ENCODE results near the gene KIF2C. TPM values are rescaled to one million over a fixed set of nuclear protein-coding genes. Genes with fewer than 3 reads are reported as not detected.

The KIF2C gene
- total and polyA plus RNA-seq, 2 donors (not counting 1 experiment from before 2014, with no cell fraction given), result 9.2 to 9.9 TPM

- H3K4me2 ChIP-seq (ENCODE audit: extremely low read depth, insufficient read depth, low read length), result peak overlapping the region; percentile 84
- H3K9ac ChIP-seq (ENCODE audit: insufficient read depth, low read length), result peak overlapping the region; percentile 43
- peaks cover 41% of the 10 kb centered on the region for H3K79me2 ChIP-seq (ENCODE audit: control insufficient read depth, insufficient read depth, low read length)
- DNase-seq (ENCODE audit: low read depth in 2 of 2), result no peak
- peak overlapping the region; percentile 81 for H3K27ac ChIP-seq (ENCODE audit: insufficient read depth, low read length)
- no peaks in the 10 kb centered on the region for H3K9me3 ChIP-seq (ENCODE audit: control insufficient read depth, insufficient read depth, low read depth, low read length)
- TF ChIP-seq CTCF (conservative IDR thresholded peaks at IDR 0.05 in 1 of 2, IDR thresholded peaks at IDR 0.05 in 1 of 2; ENCODE audit: low read depth in 1 of 2, low read length in 2 of 2), result no peak
- no peak for TF ChIP-seq EZH2 (IDR thresholded peaks at IDR 0.05; ENCODE audit: low read length, missing control alignments)
- H2AFZ ChIP-seq (ENCODE audit: low read length), result peak overlapping the region; percentile 80
- H3K27me3 ChIP-seq (ENCODE audit: control insufficient read depth, insufficient read depth, low read length), result no peaks in the 10 kb centered on the region
- no peaks in the 10 kb centered on the region for H4K20me1 ChIP-seq (ENCODE audit: control insufficient read depth, extremely low read depth, insufficient read depth, low read length)
- peaks cover 12% of the 10 kb centered on the region for H3K4me1 ChIP-seq (ENCODE audit: control insufficient read depth, extremely low read depth, insufficient read depth, low read length)
- H3K36me3 ChIP-seq (ENCODE audit: control insufficient read depth, insufficient read depth, low read length), result no peaks in the 10 kb centered on the region
- H3K4me3 ChIP-seq (replicated peaks in 1 of 4; ENCODE audit: control extremely low read depth in 1 of 4, insufficient read depth in 1 of 4, low read depth in 3 of 4, low read length in 4 of 4), result peak overlapping the region; percentile 72 to 88 (median 86)
These were observed 561 bp downstream of the KIF2C start for GRCh38 chr1:44740179-44740617.

GRCh38 chr1:44743211-44743610, 3.6 kb downstream of the KIF2C start:
- Histone ChIP-seq H3K9ac (ENCODE audit: insufficient read depth, low read length) (no peak overlapping the region), H3K4me2 (ENCODE audit: extremely low read depth, insufficient read depth, low read length) (no peak overlapping the region), H4K20me1 (ENCODE audit: control insufficient read depth, extremely low read depth, insufficient read depth, low read length) (no peaks in the 10 kb centered on the region), H2AFZ (ENCODE audit: low read length) (peak overlapping the region; percentile 58), H3K27me3 (ENCODE audit: control insufficient read depth, insufficient read depth, low read length) (no peaks in the 10 kb centered on the region), H3K4me3 (replicated peaks in 1 of 4; ENCODE audit: control extremely low read depth in 1 of 4, insufficient read depth in 1 of 4, low read depth in 3 of 4, low read length in 4 of 4) (no peak overlapping the region), H3K36me3 (ENCODE audit: control insufficient read depth, insufficient read depth, low read length) (peaks cover 8% of the 10 kb centered on the region), H3K9me3 (ENCODE audit: control insufficient read depth, insufficient read depth, low read depth, low read length) (no peaks in the 10 kb centered on the region), H3K27ac (ENCODE audit: insufficient read depth, low read length) (no peak overlapping the region), H3K4me1 (ENCODE audit: control insufficient read depth, extremely low read depth, insufficient read depth, low read length) (peaks cover 12% of the 10 kb centered on the region), H3K79me2 (ENCODE audit: control insufficient read depth, insufficient read depth, low read length) (peaks cover 48% of the 10 kb centered on the region)
- DNase-seq (ENCODE audit: low read depth in 2 of 2), result no peak
- TF ChIP-seq EZH2 (IDR thresholded peaks at IDR 0.05; ENCODE audit: low read length, missing control alignments) (no peak), CTCF (conservative IDR thresholded peaks at IDR 0.05 in 1 of 2, IDR thresholded peaks at IDR 0.05 in 1 of 2; ENCODE audit: low read depth in 1 of 2, low read length in 2 of 2) (no peak)

- no peak for TF ChIP-seq EZH2 (IDR thresholded peaks at IDR 0.05; ENCODE audit: low read length, missing control alignments)
- peak in 1 of 2 donors; percentile 5 for TF ChIP-seq CTCF (conservative IDR thresholded peaks at IDR 0.05 in 1 of 2, IDR thresholded peaks at IDR 0.05 in 1 of 2; ENCODE audit: low read depth in 1 of 2, low read length in 2 of 2)
- peaks cover 4% of the 10 kb centered on the region for H3K4me1 ChIP-seq (ENCODE audit: control insufficient read depth, extremely low read depth, insufficient read depth, low read length)
- no peaks in the 10 kb centered on the region for H3K27me3 ChIP-seq (ENCODE audit: control insufficient read depth, insufficient read depth, low read length)
- no peaks in the 10 kb centered on the region for H4K20me1 ChIP-seq (ENCODE audit: control insufficient read depth, extremely low read depth, insufficient read depth, low read length)
- no peaks in the 10 kb centered on the region for H3K9me3 ChIP-seq (ENCODE audit: control insufficient read depth, insufficient read depth, low read depth, low read length)
- no peak overlapping the region for H3K4me2 ChIP-seq (ENCODE audit: extremely low read depth, insufficient read depth, low read length)
- DNase-seq (ENCODE audit: low read depth in 2 of 2), result no peak
- H2AFZ ChIP-seq (ENCODE audit: low read length), result no peak overlapping the region
- no peak overlapping the region for H3K9ac ChIP-seq (ENCODE audit: insufficient read depth, low read length)
- H3K36me3 ChIP-seq (ENCODE audit: control insufficient read depth, insufficient read depth, low read length), result peaks cover 16% of the 10 kb centered on the region
- no peak overlapping the region for H3K4me3 ChIP-seq (replicated peaks in 1 of 4; ENCODE audit: control extremely low read depth in 1 of 4, insufficient read depth in 1 of 4, low read depth in 3 of 4, low read length in 4 of 4)
- H3K27ac ChIP-seq (ENCODE audit: insufficient read depth, low read length), result no peak overlapping the region
- peaks cover 24% of the 10 kb centered on the region for H3K79me2 ChIP-seq (ENCODE audit: control insufficient read depth, insufficient read depth, low read length)
These were observed 8.2 kb downstream of the KIF2C start for GRCh38 chr1:44747878-44748277.
